HepG2 (cell line): ENCODE data around the gene HYPK. TPM values are rescaled to one million over a fixed set of nuclear protein-coding genes. Genes with fewer than 3 reads are reported as not detected.

Experiments used
- AGO1 ChIP-seq: fragments of 200-400 bp; formaldehyde crosslinking; IDR thresholded peaks from 2 replicates; pipeline ENCODE4 v1.6.1; 2017; ENCODE audit warnings: mild to moderate bottlenecking, low read depth, low read length, moderate library complexity; ENCODE audit not compliant: poor library complexity, severe bottlenecking
- CBFB ChIP-seq: sonication (generic); formaldehyde crosslinking; IDR thresholded peaks from 2 replicates; pipeline ENCODE4 v1.4.0; 2020; ENCODE audit warnings: missing genetic modification reagents
- CBX2 ChIP-seq, 2 experiments: fragments of 200-600 bp in 1 of 2; sonication (generic); formaldehyde crosslinking in 1 of 2; IDR thresholded peaks; 2 replicates each; pipeline versions ENCODE4 v1.7.0 to v1.8.1; 2018 to 2022; ENCODE audit warnings: low read depth in 2 of 2, low read length in 1 of 2, mild to moderate bottlenecking in 1 of 2, missing genetic modification reagents in 1 of 2
- FOSL2 ChIP-seq: sonication (generic); formaldehyde crosslinking; IDR thresholded peaks from 2 replicates; pipeline ENCODE4 v1.4.0; 2020; ENCODE audit warnings: missing genetic modification reagents
- KMT2B ChIP-seq: IDR thresholded peaks from 2 replicates; pipeline ENCODE4 v1.6.1; 2016; ENCODE audit warnings: missing genetic modification reagents, missing compliant biosample characterization
- NFYB ChIP-seq: sonication (generic); formaldehyde crosslinking; IDR thresholded peaks from 2 replicates; pipeline ENCODE4 v1.4.0; 2020; ENCODE audit warnings: missing genetic modification reagents
- PITX1 ChIP-seq: sonication (generic); formaldehyde crosslinking; IDR thresholded peaks from 2 replicates; pipeline ENCODE4 v1.5.1; 2020; ENCODE audit warnings: mild to moderate bottlenecking, missing genetic modification reagents
- RBFOX2 ChIP-seq: fragments of 200-400 bp; formaldehyde crosslinking; IDR thresholded peaks from 2 replicates; pipeline ENCODE4 v1.6.1; 2017; ENCODE audit warnings: low read depth, mild to moderate bottlenecking, low read length
- THAP7 ChIP-seq: sonication (generic); formaldehyde crosslinking; IDR thresholded peaks from 2 replicates; pipeline ENCODE4 v1.8.1; 2023; ENCODE audit warnings: mild to moderate bottlenecking, missing genetic modification reagents
- ZBTB38 ChIP-seq: sonication (generic); formaldehyde crosslinking; IDR thresholded peaks from 2 replicates; pipeline ENCODE4 v1.5.1; 2020; ENCODE audit warnings: mild to moderate bottlenecking, missing genetic modification reagents
- ZNF383 ChIP-seq: sonication (generic); formaldehyde crosslinking; IDR thresholded peaks from 2 replicates; pipeline ENCODE4 v1.4.0; 2020; ENCODE audit warnings: missing genetic modification reagents, mild to moderate bottlenecking, borderline replicate concordance
- ZNF503 ChIP-seq: sonication (generic); formaldehyde crosslinking; IDR thresholded peaks from 2 replicates; pipeline ENCODE4 v1.4.0; 2020; ENCODE audit warnings: missing genetic modification reagents
- ZNF569 ChIP-seq: sonication (generic); formaldehyde crosslinking; IDR thresholded peaks from 2 replicates; pipeline ENCODE4 v1.5.0; 2020; ENCODE audit warnings: mild to moderate bottlenecking, missing genetic modification reagents, moderate library complexity, borderline replicate concordance
- ZNF576 ChIP-seq: sonication (generic); formaldehyde crosslinking; IDR thresholded peaks from 2 replicates; pipeline ENCODE4 v1.4.0; 2020; ENCODE audit warnings: mild to moderate bottlenecking, missing genetic modification reagents
- ZNF607 ChIP-seq: sonication (generic); formaldehyde crosslinking; IDR thresholded peaks from 2 replicates; pipeline ENCODE4 v1.5.1; 2020; ENCODE audit warnings: missing genetic modification reagents, mild to moderate bottlenecking, borderline replicate concordance
- ZNF687 ChIP-seq: sonication (generic); formaldehyde crosslinking; IDR thresholded peaks from 2 replicates; pipeline ENCODE4 v1.5.1; 2020; ENCODE audit warnings: mild to moderate bottlenecking, missing genetic modification reagents, moderate library complexity
- ZNF788 ChIP-seq: sonication (generic); formaldehyde crosslinking; IDR thresholded peaks from 2 replicates; pipeline ENCODE4 v1.5.0; 2020; ENCODE audit warnings: mild to moderate bottlenecking, missing genetic modification reagents, borderline replicate concordance
- polyA plus RNA-seq, 8 experiments: library from polyadenylated mRNA; depleted of rRNA in 3 of 8; stranded (reverse) in 7 of 8; unstranded in 1 of 8; fragments of >200 nt; fragmentation: Illumina TruSeq in 4 of 8; extraction: Trizol in 4 of 8; gene quantifications; 2 replicates each; pipeline versions ENCODE4 v1.2.1 to v1.2.3, GENCODE V29; 2011 to 2016; ENCODE audit warnings: low read depth in 4 of 8, missing spikeins in 1 of 8, mixed read lengths in 1 of 8; ENCODE audit not compliant: insufficient read depth in 1 of 8
- total RNA-seq, 5 experiments: library from RNA; depleted of rRNA; stranded (reverse); fragments of >200 nt; fragmentation: Illumina TruSeq; extraction: Trizol; gene quantifications; 2 replicates each; pipeline ENCODE4 v1.2.3, GENCODE V29; 2016; ENCODE audit warnings: low read depth in 1 of 5
- TF ChIP-seq, protein P1 (sequence below): sonication (generic); formaldehyde crosslinking; IDR thresholded peaks from 2 replicates; pipeline ENCODE4 v1.4.0; 2020; ENCODE audit warnings: missing genetic modification reagents

The HYPK gene
- total and polyA plus RNA-seq, 2 of the 13 experiments (the other 11 are each of a cell fraction or from before 2014, with no cell fraction given) = 13.5 to 16.5 TPM

DNA sequence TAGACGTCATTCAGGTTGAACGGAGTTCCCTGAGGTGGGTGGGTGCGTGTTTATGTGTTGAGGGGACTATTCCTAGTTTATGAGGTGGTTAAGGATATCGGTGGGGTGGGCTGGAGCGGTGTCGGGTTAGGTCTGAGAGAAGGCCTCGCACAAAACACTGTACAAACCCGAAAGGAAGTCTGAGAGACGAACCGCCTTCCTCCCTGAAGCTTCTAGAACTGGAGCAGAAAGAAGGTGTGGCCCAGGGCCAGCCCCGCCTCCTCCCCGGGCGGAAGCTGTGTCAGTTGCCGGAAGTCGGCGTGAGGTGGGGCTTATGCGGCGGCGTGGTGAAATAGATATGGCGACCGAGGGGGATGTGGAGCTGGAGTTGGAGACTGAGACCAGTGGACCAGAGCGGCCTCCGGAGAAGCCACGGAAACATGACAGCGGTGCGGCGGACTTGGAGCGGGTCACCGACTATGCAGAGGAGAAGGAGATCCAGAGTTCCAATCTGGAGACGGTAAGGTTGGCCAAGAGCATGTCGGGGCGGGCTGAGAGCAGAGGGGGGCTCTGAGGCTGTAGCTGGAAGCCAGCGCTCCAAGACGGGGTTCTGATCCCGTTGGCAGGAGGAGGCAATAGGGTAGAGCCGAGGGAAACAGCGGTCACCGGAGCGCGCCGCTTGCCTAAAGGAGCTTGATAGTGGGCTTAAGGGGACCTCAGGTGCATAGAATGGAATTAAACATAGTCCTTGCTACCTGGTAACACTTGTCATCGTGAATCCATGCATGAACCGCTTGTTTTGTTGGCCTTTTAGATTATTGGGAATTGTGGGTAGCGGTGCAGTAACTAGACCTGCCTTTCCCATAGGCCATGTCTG, at the start of gene HYPK (continued):
- TF ChIP-seq ZBTB38 (CRISPR knock-in tag) (peak; percentile 65; the same call in 1 of the 2 replicates), ZNF383 (CRISPR knock-in tag) (0 out of 2 replicates have a peak, but pooled peaks have one; percentile 30), THAP7 (peak; percentile 54; the same call in 1 of the 2 replicates), ZNF503 (CRISPR knock-in tag) (no peak), ZNF576 (CRISPR knock-in tag) (peak; percentile 77; the same call in 1 of the 2 replicates), AGO1 (peak; percentile 95), RBFOX2 (peak; percentile 70), ZNF788 (CRISPR knock-in tag) (peak; percentile 49; the same call in 1 of the 2 replicates), ZNF687 (CRISPR knock-in tag) (peak; percentile 96), CBFB (CRISPR knock-in tag) (0 out of 2 replicates have a peak, but pooled peaks have one; percentile 39), CBX2 (IDR thresholded peaks at IDR 0.05; ENCODE audit: low read depth, low read length) (no peak), CBX2 (CRISPR knock-in tag; IDR thresholded peaks at IDR 0.05; ENCODE audit: low read depth) (no peak), NFYB (no peak), ZNF569 (CRISPR knock-in tag) (no peak), KMT2B (peak; percentile 59; the same call in 1 of the 2 replicates), ZNF607 (CRISPR knock-in tag) (peak; percentile 67; the same call in 1 of the 2 replicates), PITX1 (CRISPR knock-in tag) (peak; percentile 30; the same call in 1 of the 2 replicates), FOSL2 (CRISPR knock-in tag) (peak; percentile 34)
- TF ChIP-seq, protein P1, sequence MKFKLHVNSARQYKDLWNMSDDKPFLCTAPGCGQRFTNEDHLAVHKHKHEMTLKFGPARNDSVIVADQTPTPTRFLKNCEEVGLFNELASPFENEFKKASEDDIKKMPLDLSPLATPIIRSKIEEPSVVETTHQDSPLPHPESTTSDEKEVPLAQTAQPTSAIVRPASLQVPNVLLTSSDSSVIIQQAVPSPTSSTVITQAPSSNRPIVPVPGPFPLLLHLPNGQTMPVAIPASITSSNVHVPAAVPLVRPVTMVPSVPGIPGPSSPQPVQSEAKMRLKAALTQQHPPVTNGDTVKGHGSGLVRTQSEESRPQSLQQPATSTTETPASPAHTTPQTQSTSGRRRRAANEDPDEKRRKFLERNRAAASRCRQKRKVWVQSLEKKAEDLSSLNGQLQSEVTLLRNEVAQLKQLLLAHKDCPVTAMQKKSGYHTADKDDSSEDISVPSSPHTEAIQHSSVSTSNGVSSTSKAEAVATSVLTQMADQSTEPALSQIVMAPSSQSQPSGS = 0 out of 2 replicates have a peak, but pooled peaks have one; percentile 14
